Measurements from ENCODE around the gene TNFAIP8L3. TPM values are rescaled to one million over a fixed set of nuclear protein-coding genes. Genes with fewer than 3 reads are reported as not detected.
A peak's percentile ranks its signal among the peaks of the same experiment; 100 is the strongest.

The TNFAIP8L3 gene
- total RNA-seq, 4 donors from 2014 or later: 3.7 to 13.1 (median 8.1) TPM

DNA sequence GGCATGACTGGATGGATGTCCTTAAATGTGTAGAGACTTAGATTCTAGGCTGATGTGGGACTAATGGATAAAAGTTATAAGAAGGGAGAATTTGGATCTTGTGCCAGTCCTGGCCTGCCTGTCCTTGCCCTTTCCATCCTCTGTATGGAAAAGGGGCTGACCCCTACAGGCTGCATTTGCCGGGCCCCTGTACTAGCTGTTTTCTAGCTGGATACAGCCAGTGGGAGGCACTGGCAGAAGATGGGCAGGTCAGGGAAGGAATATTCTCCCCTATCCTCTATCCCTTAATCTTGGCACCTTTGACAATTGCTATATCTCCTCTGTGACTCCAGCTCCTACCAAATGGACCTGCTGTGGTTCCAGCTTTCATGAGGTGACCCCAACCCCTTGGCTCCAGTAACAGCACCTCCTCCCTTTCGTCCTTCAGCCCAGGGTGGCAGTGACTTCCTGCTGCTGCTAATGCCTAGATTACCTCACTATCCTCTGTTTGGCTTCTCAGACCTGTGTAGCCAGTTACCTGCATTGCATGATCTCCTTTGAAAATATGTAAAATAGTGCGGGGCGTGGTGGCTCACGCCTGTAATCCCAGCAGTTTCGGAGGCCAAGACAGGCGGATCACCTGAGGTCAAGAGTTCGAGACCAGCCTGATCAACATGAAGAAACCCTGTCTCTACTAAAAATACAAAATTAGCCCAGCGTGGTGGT lies 6.2 kb upstream of the TNFAIP8L3 start:
- intact Hi-C loops (cut with DNase I): no loop called here
- no peak overlapping the region for H3K4me3 ChIP-seq
- DNase-seq: no peak
- H3K9me3 ChIP-seq: no peaks in the 10 kb centered on the region
- H3K27me3 ChIP-seq: no peaks in the 10 kb centered on the region
- peaks cover 0 to 65% (median 18%) of the 10 kb centered on the region in 3 donors for H3K4me1 ChIP-seq
- 42 to 56% methylated on average over 2 to 7 of the region's 9 CpGs for WGBS, 2 donors
- TF ChIP-seq POLR2A (IDR thresholded peaks at IDR 0.05) (no peak), CTCF (IDR thresholded peaks at IDR 0.05) (no peak)
- H3K36me3 ChIP-seq: no peaks in the 10 kb centered on the region
- peak overlapping the region in 1 of 4 donors; percentile 43 for H3K27ac ChIP-seq

DNA sequence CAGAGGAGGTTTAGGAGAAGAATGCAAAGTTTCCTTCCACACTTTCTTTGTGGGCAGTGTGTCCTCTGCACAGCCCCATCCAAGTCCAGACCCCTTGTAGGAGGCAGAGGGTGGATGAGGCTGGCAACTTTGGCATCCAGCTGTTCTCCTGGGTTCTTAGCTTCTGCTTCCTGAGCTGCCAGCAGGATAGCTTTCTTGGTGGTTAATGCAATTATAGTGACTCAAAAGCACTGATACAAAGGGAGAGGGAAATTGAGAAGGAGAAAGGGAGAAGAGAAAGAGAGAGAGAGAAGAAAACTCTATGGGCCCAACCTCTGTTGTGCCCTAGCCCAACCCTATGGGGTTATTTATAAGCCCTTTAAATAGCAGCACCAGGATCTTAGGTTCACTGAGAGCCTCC lies 4.5 kb upstream of the TNFAIP8L3 start:
- Histone ChIP-seq H3K4me3 (no peak overlapping the region), H3K27me3 (peaks cover 0 to 14% (median 0%) of the 10 kb centered on the region in 4 donors), H3K9me3 (no peaks in the 10 kb centered on the region), H3K27ac (no peak overlapping the region), H3K36me3 (no peaks in the 10 kb centered on the region), H3K4me1 (peaks cover 0 to 60% (median 23%) of the 10 kb centered on the region in 3 donors)
- intact Hi-C loops (cut with DNase I): no loop called here
- no peak for DNase-seq
- TF ChIP-seq CTCF (IDR thresholded peaks at IDR 0.05) (no peak), POLR2A (IDR thresholded peaks at IDR 0.05) (no peak)

- TF ChIP-seq POLR2A (IDR thresholded peaks at IDR 0.05): no peak
- Histone ChIP-seq H3K27ac (peak overlapping the region in 3 of 4 donors; percentile 35 to 63 (median 45)), H3K4me1 (peaks cover 7 to 62% (median 25%) of the 10 kb centered on the region in 3 donors), H3K36me3 (no peaks in the 10 kb centered on the region), H3K9me3 (no peaks in the 10 kb centered on the region), H3K27me3 (peaks cover 0 to 23% (median 0%) of the 10 kb centered on the region in 4 donors), H3K4me3 (no peak overlapping the region)
- DNase-seq: no peak
- intact Hi-C loops (cut with DNase I): no loop called here
- WGBS, 2 donors: 40 to 44% methylated on average over 1 of the region's 1 CpG
These were observed 3.6 kb upstream of the TNFAIP8L3 start for GRCh38 chr15:51098331-51098619.

DNA sequence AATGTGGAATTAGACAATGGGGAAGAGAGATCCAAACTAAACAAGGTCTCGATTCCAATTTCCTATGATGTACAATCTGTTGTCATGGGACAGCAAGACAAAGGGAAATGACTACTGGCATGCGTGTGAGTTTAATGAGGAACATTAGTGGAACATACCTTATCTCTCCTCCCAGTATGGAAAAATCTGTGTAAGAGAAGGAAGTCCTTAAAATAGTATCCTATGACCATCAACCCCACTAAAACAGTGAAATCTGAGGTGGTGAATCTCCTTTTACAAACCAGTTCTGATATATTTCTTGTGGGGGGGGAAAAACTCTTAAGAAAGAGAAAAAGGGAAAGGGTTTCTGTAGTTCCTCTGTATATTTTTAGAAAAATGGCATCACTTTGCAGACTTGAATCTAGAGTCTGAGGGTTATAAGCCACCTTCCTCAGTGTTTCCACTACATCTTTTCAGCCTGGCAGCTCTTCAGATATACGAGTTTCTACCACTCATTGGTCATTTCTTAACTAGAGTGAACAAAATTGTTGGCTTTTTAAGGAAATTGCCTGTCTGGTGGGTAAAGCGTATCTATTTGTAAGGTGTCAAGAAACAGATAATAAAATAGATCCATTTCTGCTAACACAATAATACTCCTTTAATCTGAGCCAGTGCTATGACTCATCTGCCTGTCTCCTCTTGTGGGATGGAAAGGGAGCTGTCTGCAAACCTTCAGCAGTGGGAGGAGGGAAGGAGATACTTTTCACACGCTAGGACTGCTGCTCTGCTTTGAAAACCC lies 3.0 kb upstream of the TNFAIP8L3 start:
- Histone ChIP-seq H3K27ac (peak overlapping the region in 3 of 4 donors; percentile 35 to 63 (median 45)), H3K9me3 (no peaks in the 10 kb centered on the region)
- WGBS, 2 donors: 28 to 34% methylated on average over 5 of the region's 5 CpGs

GRCh38 chr15:51096976-51097375 lies 2.3 kb upstream of the TNFAIP8L3 start:
- WGBS, 2 donors: 65 to 77% methylated on average over 1 of the region's 1 CpG
- no peak for TF ChIP-seq POLR2A (IDR thresholded peaks at IDR 0.05)
- TF ChIP-seq CTCF (IDR thresholded peaks at IDR 0.05): no peak

More for the DNA sequence above, 3.0 kb upstream of the TNFAIP8L3 start:
- Histone ChIP-seq H3K36me3 (no peaks in the 10 kb centered on the region), H3K27me3 (peaks cover 0 to 25% (median 0%) of the 10 kb centered on the region in 4 donors), H3K4me1 (peaks cover 7 to 62% (median 26%) of the 10 kb centered on the region in 3 donors), H3K4me3 (no peak overlapping the region)
- DNase-seq: no peak
- TF ChIP-seq CTCF (IDR thresholded peaks at IDR 0.05) (no peak), POLR2A (IDR thresholded peaks at IDR 0.05) (no peak)
- intact Hi-C loops (cut with DNase I): no loop called here

More at GRCh38 chr15:51096976-51097375, 2.3 kb upstream of the TNFAIP8L3 start:
- Histone ChIP-seq H3K4me1 (peaks cover 7 to 69% (median 26%) of the 10 kb centered on the region in 3 donors), H3K4me3 (no peak overlapping the region), H3K36me3 (no peaks in the 10 kb centered on the region), H3K27me3 (peaks cover 0 to 25% (median 0%) of the 10 kb centered on the region in 4 donors), H3K27ac (peak overlapping the region in 3 of 4 donors; percentile 1 to 63 (median 7)), H3K9me3 (no peaks in the 10 kb centered on the region)
- intact Hi-C loops (cut with DNase I): no loop called here
- DNase-seq: no peak
